HG02798 (cell line): ENCODE measurements around the gene NYAP2.

Experiments
- ATAC-seq: cut with Tn5 transposase; IDR thresholded peaks from one replicate; pipeline ENCODE4 v1.9.1; 2021; ENCODE audit warnings: mild to moderate bottlenecking; ENCODE audit not compliant: unreplicated experiment, poor library complexity

NYAP2 gene

DNA sequence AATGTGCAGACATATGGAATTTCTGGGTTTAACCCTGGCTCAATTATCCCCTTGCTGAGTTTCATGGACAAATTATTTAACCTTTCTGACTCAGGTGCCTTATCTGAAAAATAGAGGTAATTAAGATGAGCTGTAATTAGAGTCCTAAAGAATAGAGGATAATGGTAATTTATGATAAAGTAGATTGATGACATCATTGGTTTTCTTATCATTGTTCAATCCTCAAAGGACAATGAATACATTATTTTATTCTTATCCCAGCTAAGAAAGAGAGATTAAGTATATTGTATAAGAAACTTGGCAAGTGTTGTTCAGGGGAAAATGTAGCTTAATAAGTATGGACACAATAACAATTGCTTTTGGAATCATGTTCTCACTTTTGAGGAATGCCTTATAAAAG lies 279.3 kb downstream of the NYAP2 start:
- no peak for ATAC-seq

DNA sequence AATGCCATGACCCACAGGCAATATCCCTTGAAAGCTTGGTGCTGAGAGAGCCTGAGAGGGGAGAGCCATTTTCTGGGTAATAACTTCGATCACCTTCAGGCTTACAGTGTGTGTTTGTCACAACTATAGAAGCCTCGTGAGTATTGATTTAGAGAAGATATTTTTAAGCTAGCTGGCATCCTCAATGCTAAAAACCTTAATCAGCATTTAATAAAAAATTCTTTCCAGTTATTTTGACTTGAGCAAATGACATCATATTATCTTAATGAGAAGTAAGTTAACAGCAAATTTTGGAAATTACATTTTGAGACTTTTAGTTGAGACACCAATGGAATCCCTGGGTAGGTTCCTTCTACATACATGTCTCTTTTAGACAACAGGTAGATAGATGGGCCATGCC lies 283.7 kb downstream of the NYAP2 start:
- ATAC-seq = no peak

DNA sequence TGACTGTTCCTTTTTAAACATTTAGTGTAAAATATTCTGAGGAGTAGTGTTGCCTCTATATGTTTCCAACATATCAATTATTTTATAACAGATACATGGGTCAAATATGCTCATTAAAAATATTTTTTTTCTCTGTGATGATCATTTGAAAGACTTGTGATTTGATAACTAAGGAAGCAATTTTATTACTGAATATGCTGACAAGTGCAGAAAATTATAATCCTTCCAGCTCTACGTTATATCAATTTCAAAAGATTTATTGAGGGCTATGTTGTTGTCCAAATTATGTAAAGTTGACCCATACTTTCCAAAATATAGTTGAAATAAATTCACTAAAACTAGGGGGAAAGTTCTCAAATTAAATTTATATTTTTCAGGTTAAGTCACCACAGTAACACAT lies 290.6 kb downstream of the NYAP2 start:
- ATAC-seq = no peak

DNA sequence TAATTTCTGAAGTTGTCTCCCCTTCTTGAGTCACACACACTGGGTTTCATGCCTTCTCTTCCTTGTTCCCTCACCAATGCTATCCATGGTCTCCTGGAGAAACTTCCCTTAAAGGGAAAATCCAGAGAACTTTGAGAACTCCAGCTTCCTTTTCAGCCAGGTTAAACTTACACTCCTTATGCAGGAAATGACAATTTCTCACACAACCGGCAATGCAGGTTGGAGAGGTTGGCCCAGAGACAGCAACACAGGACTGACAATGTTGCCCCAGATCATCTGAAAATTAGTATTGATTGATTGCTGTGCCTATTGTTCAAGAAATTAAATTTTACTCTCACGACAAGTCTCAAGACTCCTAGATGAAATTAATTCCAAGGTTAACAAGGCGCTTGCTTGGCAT lies 292.2 kb downstream of the NYAP2 start:
- ATAC-seq = no peak

DNA sequence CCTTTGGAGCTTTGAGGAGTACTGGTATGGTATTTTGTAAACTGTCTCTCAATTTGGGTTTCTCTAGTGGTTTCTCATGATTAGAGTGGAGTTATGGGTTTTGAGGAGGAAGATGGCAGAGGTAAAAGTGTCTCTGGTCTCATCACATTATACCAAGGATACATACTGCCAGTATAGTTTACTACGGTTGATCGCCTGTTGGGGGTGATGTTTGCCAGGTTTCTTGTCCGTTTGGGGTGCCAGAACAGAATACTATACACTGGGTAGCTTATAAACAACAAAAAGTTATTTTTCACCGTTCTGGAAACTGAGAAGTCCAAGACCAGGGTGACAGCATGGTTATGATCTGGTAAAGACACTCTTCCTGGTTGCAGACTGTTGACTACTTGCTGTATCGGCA lies 293.7 kb downstream of the NYAP2 start:
- ATAC-seq = no peak

DNA sequence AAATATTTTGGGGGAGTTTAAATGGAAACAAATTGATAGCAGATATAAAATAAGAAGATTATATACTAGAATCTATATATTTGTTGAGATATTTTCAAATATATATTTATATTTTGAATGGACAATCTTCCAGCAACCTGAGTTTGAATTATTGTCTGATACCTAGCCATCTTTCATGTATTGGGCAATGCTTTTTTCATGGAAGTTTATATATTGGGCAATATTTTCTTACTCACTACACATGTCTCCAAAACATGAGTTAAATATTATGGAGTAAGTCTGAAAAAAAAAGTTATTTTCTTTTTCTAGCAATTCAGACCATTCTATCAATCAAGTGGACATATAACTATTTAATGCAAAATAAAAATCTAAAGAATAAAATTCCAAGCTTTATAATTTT lies 295.2 kb downstream of the NYAP2 start:
- ATAC-seq = no peak

DNA sequence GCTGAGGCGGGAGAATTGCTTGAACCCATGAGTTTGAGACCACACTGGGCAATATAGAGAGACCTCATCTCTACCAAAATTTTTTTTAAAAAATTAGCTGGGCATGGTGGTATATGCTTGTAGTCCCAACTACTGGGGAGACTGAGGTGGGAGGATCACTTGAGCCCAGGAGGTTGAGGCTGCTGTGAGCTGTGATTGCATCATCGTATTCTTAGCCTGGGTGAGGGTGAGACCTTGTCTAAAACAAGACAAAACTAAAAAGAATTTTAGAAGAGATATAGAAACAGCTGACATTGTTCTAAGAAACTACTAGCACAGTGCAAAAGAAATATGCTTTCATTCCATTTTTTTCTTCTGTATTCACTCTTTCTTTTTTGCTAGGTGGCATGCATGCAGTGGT lies 298.4 kb downstream of the NYAP2 start:
- no peak for ATAC-seq
